Osteocyte (in vitro differentiated cells): ENCODE measurements around the gene RXRA. TPM values are rescaled to one million over a fixed set of nuclear protein-coding genes. Genes with fewer than 3 reads are reported as not detected.

ENCODE experiments used
- DNase-seq: peaks from one replicate; pipeline ENCODE4 v3.0.0; 2021; ENCODE audit warnings: mixed read lengths; ENCODE audit not compliant: unreplicated experiment; ENCODE audit errors: extremely low spot score
- H3K27ac Mint-ChIP-seq: one replicate; pipeline ENCODE4 v1.8.0; 2021; ENCODE audit warnings: mild to moderate bottlenecking, mixed read lengths; ENCODE audit not compliant: unreplicated experiment
- H3K27me3 Mint-ChIP-seq: one replicate; pipeline ENCODE4 v1.8.0; 2021; ENCODE audit warnings: mixed read lengths; ENCODE audit not compliant: unreplicated experiment
- H3K36me3 Mint-ChIP-seq: one replicate; pipeline ENCODE4 v1.8.0; 2021; ENCODE audit warnings: mixed read lengths; ENCODE audit not compliant: unreplicated experiment
- H3K4me1 Mint-ChIP-seq: one replicate; pipeline ENCODE4 v1.8.0; 2021; ENCODE audit warnings: mixed read lengths; ENCODE audit not compliant: unreplicated experiment
- H3K4me3 Mint-ChIP-seq: one replicate; pipeline ENCODE4 v1.8.0; 2021; ENCODE audit warnings: mild to moderate bottlenecking, moderate library complexity, mixed read lengths; ENCODE audit not compliant: unreplicated experiment
- H3K9me3 Mint-ChIP-seq: one replicate; pipeline ENCODE4 v1.8.0; 2021; ENCODE audit warnings: mixed read lengths; ENCODE audit not compliant: unreplicated experiment
- total RNA-seq: library from RNA; stranded (reverse); gene quantifications from 2 replicates; pipeline ENCODE4 v1.2.1, GENCODE V29; 2021
- TF ChIP-seq, protein P1 (sequence below): fragments of 200-600 bp; sonication (generic); IDR thresholded peaks from 2 replicates; pipeline ENCODE4 v1.5.0; 2021; ENCODE audit warnings: antibody characterized with exemption, mild to moderate bottlenecking, moderate library complexity

Gene RXRA
- total RNA-seq, 1 donor from 2014 or later: 82.2 TPM

- H3K27ac Mint-ChIP-seq: no peak overlapping the region
- no peaks in the 10 kb centered on the region for H3K27me3 Mint-ChIP-seq
- no peaks in the 10 kb centered on the region for H3K9me3 Mint-ChIP-seq
- TF ChIP-seq, protein P1, sequence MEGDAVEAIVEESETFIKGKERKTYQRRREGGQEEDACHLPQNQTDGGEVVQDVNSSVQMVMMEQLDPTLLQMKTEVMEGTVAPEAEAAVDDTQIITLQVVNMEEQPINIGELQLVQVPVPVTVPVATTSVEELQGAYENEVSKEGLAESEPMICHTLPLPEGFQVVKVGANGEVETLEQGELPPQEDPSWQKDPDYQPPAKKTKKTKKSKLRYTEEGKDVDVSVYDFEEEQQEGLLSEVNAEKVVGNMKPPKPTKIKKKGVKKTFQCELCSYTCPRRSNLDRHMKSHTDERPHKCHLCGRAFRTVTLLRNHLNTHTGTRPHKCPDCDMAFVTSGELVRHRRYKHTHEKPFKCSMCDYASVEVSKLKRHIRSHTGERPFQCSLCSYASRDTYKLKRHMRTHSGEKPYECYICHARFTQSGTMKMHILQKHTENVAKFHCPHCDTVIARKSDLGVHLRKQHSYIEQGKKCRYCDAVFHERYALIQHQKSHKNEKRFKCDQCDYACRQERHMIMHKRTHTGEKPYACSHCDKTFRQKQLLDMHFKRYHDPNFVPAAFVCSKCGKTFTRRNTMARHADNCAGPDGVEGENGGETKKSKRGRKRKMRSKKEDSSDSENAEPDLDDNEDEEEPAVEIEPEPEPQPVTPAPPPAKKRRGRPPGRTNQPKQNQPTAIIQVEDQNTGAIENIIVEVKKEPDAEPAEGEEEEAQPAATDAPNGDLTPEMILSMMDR: no peak
- H3K4me1 Mint-ChIP-seq: peaks cover 44% of the 10 kb centered on the region
- DNase-seq: no peak
- no peaks in the 10 kb centered on the region for H3K36me3 Mint-ChIP-seq
- no peak overlapping the region for H3K4me3 Mint-ChIP-seq
Measured at GRCh38 chr9:134390537-134390936, 64.3 kb downstream of the RXRA start.

- H3K4me1 Mint-ChIP-seq: peaks cover 45% of the 10 kb centered on the region
- H3K36me3 Mint-ChIP-seq: no peaks in the 10 kb centered on the region
- TF ChIP-seq, protein P1: no peak
- H3K27ac Mint-ChIP-seq: peak overlapping the region; percentile 47
- no peaks in the 10 kb centered on the region for H3K9me3 Mint-ChIP-seq
- no peak for DNase-seq
- no peak overlapping the region for H3K4me3 Mint-ChIP-seq
- H3K27me3 Mint-ChIP-seq: no peaks in the 10 kb centered on the region
Measured at GRCh38 chr9:134390947-134391318, 64.7 kb downstream of the RXRA start.

DNA sequence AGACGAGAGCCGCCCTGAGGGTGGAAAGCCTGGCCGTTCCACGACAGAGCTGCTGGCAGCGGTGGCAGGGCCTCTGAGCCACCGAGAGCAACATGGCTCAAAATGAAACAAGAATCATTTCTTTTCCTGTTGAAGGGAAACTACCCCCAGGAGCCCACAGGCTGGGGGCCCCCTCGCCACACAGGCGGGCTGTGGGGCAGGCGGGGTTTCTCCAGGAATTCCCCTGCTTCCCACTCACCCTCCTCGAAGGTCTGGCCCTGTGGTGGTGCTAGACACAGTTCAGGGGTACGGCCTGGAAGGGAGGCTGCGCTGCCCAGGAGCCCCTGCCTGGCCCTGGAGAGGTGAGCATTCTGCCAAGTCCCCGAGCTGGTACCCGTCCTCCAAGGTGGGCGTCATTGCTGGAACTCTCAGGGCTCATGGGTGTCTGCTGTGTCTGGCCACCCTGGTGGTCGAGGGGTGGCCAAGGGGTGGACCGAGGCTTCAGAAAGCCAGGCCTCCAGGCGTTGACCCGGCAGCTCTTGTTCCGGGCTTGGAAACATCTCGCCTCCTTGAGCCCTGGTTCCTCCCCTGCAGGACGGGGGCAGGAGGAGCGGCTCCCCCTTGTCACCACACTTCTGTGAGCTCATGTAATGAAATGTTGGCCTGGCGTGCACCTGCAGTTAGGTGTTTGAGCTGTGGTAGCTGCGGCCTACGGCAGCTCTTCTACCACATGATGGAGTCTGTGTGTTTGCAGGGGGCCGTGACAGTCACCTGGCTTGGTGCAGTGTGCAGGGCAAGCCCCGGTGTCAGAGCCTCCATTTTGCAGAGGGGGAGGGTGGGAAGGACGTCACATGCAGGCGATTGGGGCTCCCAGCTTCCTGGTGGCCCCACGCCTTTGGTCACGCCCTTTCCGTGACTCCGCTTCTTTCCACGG, 65.3 kb downstream of the RXRA start:
- Mint-ChIP-seq H3K36me3 (no peaks in the 10 kb centered on the region), H3K27ac (peak overlapping the region; percentile 47), H3K27me3 (no peaks in the 10 kb centered on the region), H3K4me3 (no peak overlapping the region), H3K4me1 (peaks cover 47% of the 10 kb centered on the region), H3K9me3 (no peaks in the 10 kb centered on the region)
- TF ChIP-seq, protein P1: no peak
- no peak for DNase-seq

GRCh38 chr9:134392900-134393299, 66.6 kb downstream of the RXRA start:
- Mint-ChIP-seq H3K9me3 (no peaks in the 10 kb centered on the region), H3K4me1 (peaks cover 51% of the 10 kb centered on the region), H3K27me3 (no peaks in the 10 kb centered on the region), H3K36me3 (no peaks in the 10 kb centered on the region), H3K4me3 (no peak overlapping the region), H3K27ac (no peak overlapping the region)
- TF ChIP-seq, protein P1: no peak
- DNase-seq: no peak

GRCh38 chr9:134393582-134394280, 67.5 kb downstream of the RXRA start:
- no peak overlapping the region for H3K27ac Mint-ChIP-seq
- no peaks in the 10 kb centered on the region for H3K9me3 Mint-ChIP-seq
- no peak for DNase-seq
- no peak overlapping the region for H3K4me3 Mint-ChIP-seq
- TF ChIP-seq, protein P1: no peak
- peaks cover 50% of the 10 kb centered on the region for H3K4me1 Mint-ChIP-seq
- H3K36me3 Mint-ChIP-seq: no peaks in the 10 kb centered on the region
- no peaks in the 10 kb centered on the region for H3K27me3 Mint-ChIP-seq
